ENCODE data around the gene ECEL1. TPM values are rescaled to one million over a fixed set of nuclear protein-coding genes. Genes with fewer than 3 reads are reported as not detected.
"Not testable (repeated sequence)": the region's sequence is repeated elsewhere in the genome, so short reads cannot be mapped to it uniquely, and the experiment has no call there.

Gene ECEL1, protein sequence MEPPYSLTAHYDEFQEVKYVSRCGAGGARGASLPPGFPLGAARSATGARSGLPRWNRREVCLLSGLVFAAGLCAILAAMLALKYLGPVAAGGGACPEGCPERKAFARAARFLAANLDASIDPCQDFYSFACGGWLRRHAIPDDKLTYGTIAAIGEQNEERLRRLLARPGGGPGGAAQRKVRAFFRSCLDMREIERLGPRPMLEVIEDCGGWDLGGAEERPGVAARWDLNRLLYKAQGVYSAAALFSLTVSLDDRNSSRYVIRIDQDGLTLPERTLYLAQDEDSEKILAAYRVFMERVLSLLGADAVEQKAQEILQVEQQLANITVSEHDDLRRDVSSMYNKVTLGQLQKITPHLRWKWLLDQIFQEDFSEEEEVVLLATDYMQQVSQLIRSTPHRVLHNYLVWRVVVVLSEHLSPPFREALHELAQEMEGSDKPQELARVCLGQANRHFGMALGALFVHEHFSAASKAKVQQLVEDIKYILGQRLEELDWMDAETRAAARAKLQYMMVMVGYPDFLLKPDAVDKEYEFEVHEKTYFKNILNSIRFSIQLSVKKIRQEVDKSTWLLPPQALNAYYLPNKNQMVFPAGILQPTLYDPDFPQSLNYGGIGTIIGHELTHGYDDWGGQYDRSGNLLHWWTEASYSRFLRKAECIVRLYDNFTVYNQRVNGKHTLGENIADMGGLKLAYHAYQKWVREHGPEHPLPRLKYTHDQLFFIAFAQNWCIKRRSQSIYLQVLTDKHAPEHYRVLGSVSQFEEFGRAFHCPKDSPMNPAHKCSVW
- total RNA-seq (under 1 TPM in 1 of 4 donors, not detected in 3; 0.25 TPM), polyA plus RNA-seq (0.05 TPM)
- long read RNA-seq, donor 1 = 0 reads
- long read RNA-seq, donor 2, partial matches to known transcripts = 1 of 2 reads
- long read RNA-seq, donor 2, other reads (novel, unspliced or antisense) = 0 of 2 reads
- long read RNA-seq, donor 3 = 0 reads
- long read RNA-seq, donor 4 = 0 reads

- H3K4me1 ChIP-seq (ENCODE audit: control insufficient read depth, insufficient read depth, low read length) = no peaks in the 10 kb centered on the region
- WGBS = 2% methylated on average over 99 of the region's 102 CpGs
- ATAC-seq = no peak
- DNase-seq = peak in 1 of 3 donors; percentile 50
- H3K27me3 ChIP-seq (ENCODE audit: control insufficient read depth, insufficient read depth) = no peaks in the 10 kb centered on the region
- peak within 1 kb of the TSS; percentile 12 for H3K4me3 ChIP-seq (ENCODE audit: low read length)
- intact Hi-C loops (cut with DNase I) = no loop called here
- H3K9me3 ChIP-seq (ENCODE audit: control insufficient read depth, low read length) = no peaks in the 10 kb centered on the region
- no peak within 1 kb of the TSS for H3K27ac ChIP-seq (ENCODE audit: low read length)
Observed at GRCh38 chr2:232487385-232488096, at the start of gene ECEL1. TSS of gene ECEL1 (minus strand) at chr2:232487834. CDS start at chr2:232486653, 1,181 bp downstream.

DNA sequence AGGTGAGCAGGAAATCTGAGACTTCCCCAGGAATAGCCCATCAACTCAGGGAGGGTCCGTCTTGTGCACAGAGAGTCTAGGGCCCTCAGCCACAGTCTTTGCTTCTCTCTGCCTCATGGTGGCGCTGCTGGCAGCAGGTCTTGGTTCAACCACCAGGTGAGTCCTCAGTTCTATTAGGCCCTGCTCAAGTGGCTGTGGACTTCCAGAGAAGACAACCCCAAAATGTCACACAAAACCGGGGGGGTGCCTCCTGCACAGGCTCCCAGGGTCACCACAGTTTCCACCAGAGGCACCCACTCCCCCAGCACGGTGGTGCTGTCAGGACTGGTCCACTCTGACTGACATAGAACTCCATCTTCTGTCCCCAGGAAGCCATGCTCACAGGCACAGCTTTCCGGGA is 49.4 kb upstream of the ECEL1 start:
- WGBS = 60% methylated on average over 5 of the region's 5 CpGs
- Histone ChIP-seq H3K4me3 (ENCODE audit: low read length) (no peak overlapping the region), H3K27me3 (ENCODE audit: control insufficient read depth, insufficient read depth) (no peaks in the 10 kb centered on the region), H3K27ac (ENCODE audit: low read length) (no peak overlapping the region), H3K9me3 (ENCODE audit: control insufficient read depth, low read length) (peaks cover 2% of the 10 kb centered on the region), H3K4me1 (ENCODE audit: control insufficient read depth, insufficient read depth, low read length) (no peaks in the 10 kb centered on the region)
- DNase-seq (peak in 1 of 3 donors; percentile 16), ATAC-seq (no peak)
- intact Hi-C loops (cut with DNase I) = no loop called here

DNA sequence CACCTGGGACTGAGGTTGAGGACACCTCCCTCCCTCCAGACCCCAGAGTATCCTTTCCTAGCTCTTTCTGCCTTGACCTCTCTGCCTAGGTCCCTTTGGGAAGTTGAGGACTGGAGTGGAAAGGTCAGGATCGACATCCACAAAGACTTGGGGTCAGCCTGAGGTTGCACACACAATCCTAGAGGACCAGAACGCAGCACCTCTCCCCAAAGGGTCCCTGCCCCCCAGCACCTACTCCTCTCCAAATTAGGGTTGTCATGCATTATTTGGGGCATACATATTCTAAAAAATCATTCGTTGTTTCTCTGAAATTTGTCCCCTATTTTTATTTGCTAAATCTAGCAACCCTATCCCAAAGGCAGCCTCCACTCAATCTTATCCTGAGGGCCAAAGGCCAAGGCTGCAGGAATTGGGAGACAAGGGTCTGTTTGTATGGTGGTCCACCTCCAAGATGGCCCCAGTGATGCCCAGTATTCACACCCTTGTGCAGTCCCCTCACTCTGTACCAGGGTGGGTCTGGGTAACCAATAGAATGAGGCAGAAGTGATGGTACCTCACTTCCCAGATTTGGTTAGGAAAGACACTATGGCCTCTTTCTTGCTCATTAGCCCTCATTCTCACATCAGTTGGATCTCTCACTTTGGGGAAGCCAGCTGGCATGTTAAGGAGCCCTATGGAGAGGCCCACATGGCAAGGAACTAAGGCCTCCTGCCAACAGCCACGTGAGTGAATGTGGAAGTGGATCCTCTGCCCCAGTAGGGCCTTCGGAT is 48.3 kb upstream of the ECEL1 start:
- Histone ChIP-seq H3K9me3 (ENCODE audit: control insufficient read depth, low read length) (peaks cover 2% of the 10 kb centered on the region), H3K4me3 (ENCODE audit: low read length) (no peak overlapping the region), H3K27ac (ENCODE audit: low read length) (no peak overlapping the region), H3K4me1 (ENCODE audit: control insufficient read depth, insufficient read depth, low read length) (no peaks in the 10 kb centered on the region), H3K27me3 (ENCODE audit: control insufficient read depth, insufficient read depth) (no peaks in the 10 kb centered on the region)
- intact Hi-C loops (cut with DNase I) = no loop called here
- WGBS = 90% methylated on average over 5 of the region's 5 CpGs
- DNase-seq (peak in 1 of 3 donors; percentile 1), ATAC-seq (no peak)

DNA sequence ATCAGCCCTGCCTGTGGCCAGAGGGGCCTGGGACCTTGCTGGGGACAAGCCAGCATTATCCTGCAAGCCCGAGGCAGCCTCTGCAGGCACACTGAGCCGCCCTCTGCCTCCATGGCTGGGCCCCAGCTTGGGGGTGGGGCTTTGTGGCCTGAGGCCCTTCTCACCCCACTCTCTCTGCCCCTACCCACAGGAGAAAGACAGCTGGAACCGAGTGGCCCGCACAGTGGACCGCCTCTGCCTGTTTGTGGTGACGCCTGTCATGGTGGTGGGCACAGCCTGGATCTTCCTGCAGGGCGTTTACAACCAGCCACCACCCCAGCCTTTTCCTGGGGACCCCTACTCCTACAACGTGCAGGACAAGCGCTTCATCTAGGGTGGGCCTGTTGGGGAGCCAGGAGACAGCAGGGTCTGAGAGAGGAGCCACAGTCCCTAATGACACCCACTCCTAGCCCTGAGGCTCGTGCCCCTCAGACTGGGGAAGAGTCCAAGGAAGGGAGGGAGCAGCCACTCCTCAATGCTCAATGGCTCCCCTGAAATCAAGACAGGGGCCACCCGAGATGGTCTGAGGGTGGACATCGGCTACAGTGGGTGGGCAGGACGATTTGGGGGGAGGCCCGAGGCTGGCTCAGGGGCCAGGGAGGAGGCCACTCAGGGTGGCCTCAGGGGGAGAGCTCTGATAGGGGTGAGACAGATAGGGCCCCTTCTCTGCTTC is 47.5 kb upstream of the ECEL1 start:
- Histone ChIP-seq H3K9me3 (ENCODE audit: control insufficient read depth, low read length) (peaks cover 2% of the 10 kb centered on the region), H3K27ac (ENCODE audit: low read length) (no peak overlapping the region), H3K27me3 (ENCODE audit: control insufficient read depth, insufficient read depth) (no peaks in the 10 kb centered on the region), H3K4me3 (ENCODE audit: low read length) (no peak overlapping the region), H3K4me1 (ENCODE audit: control insufficient read depth, insufficient read depth, low read length) (no peaks in the 10 kb centered on the region)
- ATAC-seq = no peak
- 76% methylated on average over 14 of the region's 14 CpGs for WGBS
- intact Hi-C loops (cut with DNase I) = no loop called here
- peak in 1 of 3 donors; percentile 28 for DNase-seq

- H3K9me3 ChIP-seq (ENCODE audit: control insufficient read depth, low read length) = peaks cover 2% of the 10 kb centered on the region
- 58% methylated on average over 13 of the region's 13 CpGs for WGBS
- no peaks in the 10 kb centered on the region for H3K27me3 ChIP-seq (ENCODE audit: control insufficient read depth, insufficient read depth)
- peak in 1 of 3 donors; percentile 51 for DNase-seq
- ATAC-seq = no peak
- intact Hi-C loops (cut with DNase I) = no loop called here
- H3K27ac ChIP-seq (ENCODE audit: low read length) = no peak overlapping the region
- H3K4me3 ChIP-seq (ENCODE audit: low read length) = no peak overlapping the region
- H3K4me1 ChIP-seq (ENCODE audit: control insufficient read depth, insufficient read depth, low read length) = no peaks in the 10 kb centered on the region
Observed at GRCh38 chr2:232533944-232534710, 46.5 kb upstream of the ECEL1 start.

DNA sequence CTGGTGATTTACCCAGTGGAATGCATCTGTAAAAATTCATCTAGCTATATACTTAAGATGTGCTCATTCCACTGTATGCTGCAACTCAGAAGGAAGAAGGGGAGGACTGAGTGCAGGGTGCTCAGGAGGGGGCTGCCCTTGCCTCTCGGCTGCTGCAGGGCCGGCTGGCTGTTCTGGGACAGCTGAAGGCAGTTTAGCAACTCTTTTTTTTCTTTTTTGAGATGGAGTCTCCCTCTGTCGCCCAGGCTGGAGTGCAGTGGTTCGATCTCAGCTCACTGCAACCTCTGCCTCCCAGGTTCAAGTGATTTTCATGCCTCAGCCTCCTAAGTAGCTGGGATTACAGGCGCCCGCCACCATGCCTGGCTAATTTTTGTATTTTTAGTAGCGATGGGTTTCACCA is 45.2 kb upstream of the ECEL1 start:
- peak in 1 of 3 donors; percentile 12 for DNase-seq
- H3K4me3 ChIP-seq (ENCODE audit: low read length); intact Hi-C loops (cut with DNase I); ATAC-seq; H3K27me3 ChIP-seq (ENCODE audit: control insufficient read depth, insufficient read depth); H3K27ac ChIP-seq (ENCODE audit: low read length); H3K9me3 ChIP-seq (ENCODE audit: control insufficient read depth, low read length); H3K4me1 ChIP-seq (ENCODE audit: control insufficient read depth, insufficient read depth, low read length): not testable (repeated sequence)
- 81% methylated on average over 7 of the region's 7 CpGs for WGBS

GRCh38 chr2:232532419-232532818 is 44.8 kb upstream of the ECEL1 start:
- WGBS = 42% methylated on average over 9 of the region's 9 CpGs
- no peaks in the 10 kb centered on the region for H3K4me1 ChIP-seq (ENCODE audit: control insufficient read depth, insufficient read depth, low read length)
- H3K4me3 ChIP-seq (ENCODE audit: low read length) = no peak overlapping the region
- DNase-seq (peak in 1 of 3 donors; percentile 48), ATAC-seq (peak in 1 of 2 donors; percentile 13)
- peaks cover 2% of the 10 kb centered on the region for H3K9me3 ChIP-seq (ENCODE audit: control insufficient read depth, low read length)
- no peaks in the 10 kb centered on the region for H3K27me3 ChIP-seq (ENCODE audit: control insufficient read depth, insufficient read depth)
- H3K27ac ChIP-seq (ENCODE audit: low read length) = no peak overlapping the region
- intact Hi-C loops (cut with DNase I) = no loop called here

DNA sequence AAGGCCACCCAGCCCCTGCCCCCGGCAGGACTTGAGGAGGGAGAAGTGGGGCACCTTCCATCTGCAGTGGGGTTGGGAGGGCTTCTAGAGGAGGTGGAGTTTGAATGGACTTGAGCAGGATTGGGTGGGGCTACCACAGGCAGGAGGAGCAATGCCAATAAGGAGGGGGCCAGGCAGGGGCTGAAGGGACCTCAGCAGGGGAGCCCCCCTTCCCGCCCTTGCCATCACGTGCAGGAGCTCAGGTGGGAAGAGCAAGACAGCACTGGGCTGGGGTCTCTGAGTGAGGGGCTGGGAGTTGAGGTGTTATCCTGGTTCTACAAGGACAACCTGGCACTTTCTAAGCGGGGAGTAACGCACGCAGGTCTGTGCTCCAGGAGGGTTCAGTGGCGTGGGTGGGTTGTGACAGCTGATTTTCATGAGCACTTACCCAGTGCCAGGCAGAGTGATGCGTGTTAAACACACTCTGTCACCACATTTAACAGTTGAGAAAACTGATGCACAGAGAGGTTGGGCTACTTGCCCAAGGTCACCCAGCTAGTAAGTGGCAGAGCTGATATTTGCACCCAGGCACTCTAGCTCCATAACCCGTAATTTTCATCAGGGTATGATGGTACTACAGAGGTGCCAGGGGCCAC is 43.1 kb upstream of the ECEL1 start:
- H3K4me1 ChIP-seq (ENCODE audit: control insufficient read depth, insufficient read depth, low read length) = no peaks in the 10 kb centered on the region
- H3K27me3 ChIP-seq (ENCODE audit: control insufficient read depth, insufficient read depth) = no peaks in the 10 kb centered on the region
- ATAC-seq = no peak
- H3K27ac ChIP-seq (ENCODE audit: low read length) = no peak overlapping the region
- no peaks in the 10 kb centered on the region for H3K9me3 ChIP-seq (ENCODE audit: control insufficient read depth, low read length)
- WGBS = 82% methylated on average over 9 of the region's 9 CpGs
- peak in 1 of 3 donors; percentile 25 for DNase-seq
- intact Hi-C loops (cut with DNase I) = no loop called here
- H3K4me3 ChIP-seq (ENCODE audit: low read length) = no peak overlapping the region
